Activated CD4-positive, alpha-beta memory T cell treated with anti-CD3 and anti-CD28 coated beads, Interleukin-2, amount 10 ng/mL, durations not matched to agents 7 days and 5 days (primary cell): Measurements from ENCODE around the gene NOP16. TPM values are rescaled to one million over a fixed set of nuclear protein-coding genes. Genes with fewer than 3 reads are reported as not detected.
"Not testable (repeated sequence)": the region's sequence is repeated elsewhere in the genome, so short reads cannot be mapped to it uniquely, and the experiment has no call there.

Source experiments
- CTCF ChIA-PET: fragments of 350-600 bp; sonication (Branson Sonifier 250); formaldehyde crosslinking; loops from one replicate; lab custom pipeline; 2021; ENCODE audit warnings: antibody characterized with exemption, inconsistent platforms; lab: Charles Lee
- POLR2A ChIA-PET: fragments of 350-600 bp; sonication (Branson Sonifier 250); formaldehyde crosslinking; loops from one replicate; lab custom pipeline; 2021; ENCODE audit warnings: antibody characterized with exemption; lab: Charles Lee
- DNase-seq: peaks from one replicate; pipeline ENCODE4 v3.0.0-alpha.2; 2020
- H3K27ac Mint-ChIP-seq: one replicate; pipeline ENCODE4 v1.8.0; 2021; ENCODE audit warnings: mild to moderate bottlenecking, mixed read lengths
- H3K27me3 Mint-ChIP-seq: one replicate; pipeline ENCODE4 v1.8.0; 2021; ENCODE audit warnings: mixed read lengths
- H3K36me3 Mint-ChIP-seq: one replicate; pipeline ENCODE4 v1.8.0; 2021; ENCODE audit warnings: low read depth, mixed read lengths
- H3K4me1 Mint-ChIP-seq: one replicate; pipeline ENCODE4 v1.8.0; 2021; ENCODE audit warnings: mixed read lengths
- H3K4me3 Mint-ChIP-seq: one replicate; pipeline ENCODE4 v1.8.0; 2021; ENCODE audit warnings: mild to moderate bottlenecking, mixed read lengths
- H3K9me3 Mint-ChIP-seq: one replicate; pipeline ENCODE4 v1.8.0; 2021; ENCODE audit warnings: mixed read lengths
- total RNA-seq, 2 experiments: library from RNA; stranded (reverse); gene quantifications; one replicate each; pipeline ENCODE4 v1.2.3, GENCODE V29; 2021

Gene NOP16
- total RNA-seq, 2 experiments from 2014 or later = 24.2 to 24.7 TPM

DNA sequence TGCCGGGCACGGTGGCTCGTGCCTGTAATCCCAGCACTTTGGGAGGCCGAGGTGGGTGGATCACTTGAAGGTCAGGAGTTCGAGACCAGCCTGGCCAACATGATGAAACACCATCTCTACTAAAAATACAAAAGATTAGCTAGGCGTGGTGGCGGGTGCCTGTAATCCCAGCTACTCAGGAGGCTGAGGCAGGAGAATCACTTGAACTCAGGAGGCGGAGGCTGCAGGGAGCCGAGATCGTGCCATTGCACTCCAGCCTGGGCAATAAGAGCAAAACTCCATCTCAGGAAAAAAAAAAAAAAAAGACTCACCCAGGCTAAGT, 19.8 kb upstream of the NOP16 start:
- not testable (repeated sequence) for DNase-seq, H3K4me3 Mint-ChIP-seq, H3K9me3 Mint-ChIP-seq, H3K27ac Mint-ChIP-seq, H3K27me3 Mint-ChIP-seq
- Mint-ChIP-seq H3K36me3 (peaks cover 18% of the 10 kb centered on the region), H3K4me1 (peaks cover 14% of the 10 kb centered on the region)
- POLR2A ChIA-PET = interaction anchor here (0.6 to 0.9 kb wide), 2 partner anchors 14 to 160 kb away, joined by 3 read pairs; no protein-coding TSS in a partner anchor
- CTCF ChIA-PET = interaction anchor here (0.7 kb wide), 1 partner anchor 166 kb away, joined by 4 read pairs; no protein-coding TSS in a partner anchor

DNA sequence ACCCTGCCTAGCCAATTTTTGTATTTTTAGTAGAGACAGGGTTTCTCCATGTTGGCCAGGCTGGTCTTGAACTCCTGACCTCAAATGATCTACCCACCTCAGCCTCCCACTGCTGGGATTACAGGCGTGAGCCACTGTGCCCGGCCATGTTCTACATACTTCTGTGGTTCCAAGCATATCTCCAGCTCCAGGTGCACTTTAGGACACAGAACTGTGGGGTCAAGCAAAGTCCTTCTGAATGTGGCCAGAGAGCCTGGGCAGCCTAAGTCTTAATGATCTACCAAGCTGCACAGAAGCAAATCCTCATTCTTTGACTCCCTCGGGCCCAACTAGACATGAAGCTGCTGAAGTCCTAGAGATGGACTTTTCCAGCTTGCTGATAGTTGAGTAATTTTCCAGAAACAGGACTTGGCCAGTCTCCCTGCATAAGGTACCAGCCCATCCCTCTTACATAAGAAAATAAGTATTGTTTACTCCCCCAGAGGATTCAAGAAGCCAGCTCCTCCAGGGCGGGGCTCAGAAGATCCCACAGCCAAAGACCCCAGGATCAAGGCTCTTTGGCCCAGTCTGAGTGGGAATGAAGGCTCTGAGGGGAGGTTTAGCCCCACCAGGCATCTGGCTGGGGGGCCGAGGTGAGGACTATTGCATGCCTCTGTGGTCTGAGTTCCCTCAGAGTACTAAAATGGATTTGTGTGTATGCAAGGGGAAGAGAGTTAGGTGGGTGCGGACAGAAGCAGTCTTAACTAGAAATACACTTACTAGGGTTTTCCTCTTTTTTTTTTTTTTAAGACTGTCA, 19.3 kb upstream of the NOP16 start:
- H3K4me1 Mint-ChIP-seq = peaks cover 10% of the 10 kb centered on the region
- H3K36me3 Mint-ChIP-seq = peaks cover 18% of the 10 kb centered on the region
- DNase-seq = no peak
- H3K27ac Mint-ChIP-seq = no peak overlapping the region
- H3K27me3 Mint-ChIP-seq = no peaks in the 10 kb centered on the region
- ChIA-PET POLR2A (interaction anchor here (0.6 to 1.6 kb wide), 3 partner anchors 13 to 40 kb away, joined by 3 to 5 read pairs (median 4); partner anchors contain the start of gene FAF2), CTCF (interaction anchor here (1.1 kb wide), 1 partner anchor 9 kb away, joined by 6 read pairs; the partner anchor contains the start of gene CLTB)
- no peak overlapping the region for H3K4me3 Mint-ChIP-seq
- no peaks in the 10 kb centered on the region for H3K9me3 Mint-ChIP-seq

DNA sequence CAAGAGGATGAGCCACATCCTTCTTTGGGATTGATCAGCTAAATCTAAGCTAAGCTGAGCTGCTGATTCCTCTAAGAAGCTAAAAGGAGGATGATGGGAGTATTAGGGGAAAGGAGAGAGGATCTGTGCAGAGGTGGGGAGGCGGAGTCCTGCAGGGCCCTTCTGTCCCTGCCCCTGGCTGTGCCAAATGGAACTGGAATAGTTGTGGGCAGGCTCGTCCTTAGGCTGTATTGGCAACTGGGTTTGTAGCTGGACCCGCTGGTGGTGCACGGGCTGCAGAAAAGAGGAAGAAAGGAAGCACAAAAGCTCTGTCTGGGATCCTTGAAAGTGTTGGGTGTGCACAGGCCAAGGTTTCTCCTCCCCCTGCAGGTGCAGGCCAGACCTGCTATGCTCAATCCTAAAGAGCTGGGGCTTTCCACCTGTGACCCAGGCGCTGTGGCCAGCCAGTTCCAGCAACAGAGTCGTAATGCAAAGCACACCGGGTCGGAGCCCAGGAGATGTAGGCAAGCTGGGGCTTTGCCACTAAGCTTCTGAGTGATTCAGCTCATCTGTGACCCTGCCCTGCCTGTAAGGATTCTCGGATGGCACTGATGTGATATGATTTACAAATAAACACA, 18.1 kb upstream of the NOP16 start:
- no peak for DNase-seq
- Mint-ChIP-seq H3K9me3 (no peaks in the 10 kb centered on the region), H3K27ac (no peak overlapping the region), H3K36me3 (peaks cover 21% of the 10 kb centered on the region), H3K27me3 (no peaks in the 10 kb centered on the region), H3K4me3 (no peak overlapping the region), H3K4me1 (peaks cover 5% of the 10 kb centered on the region)
- POLR2A ChIA-PET = interaction anchor here (1.3 to 2.2 kb wide), 4 partner anchors 9 to 128 kb away, joined by 4 to 7 read pairs (median 5); partner anchors contain the start of gene FAF2
- CTCF ChIA-PET = interaction anchor here (1.1 to 1.2 kb wide), 3 partner anchors 10 to 172 kb away, joined by 4 to 6 read pairs (median 4); partner anchors contain the start of gene CLTB

DNA sequence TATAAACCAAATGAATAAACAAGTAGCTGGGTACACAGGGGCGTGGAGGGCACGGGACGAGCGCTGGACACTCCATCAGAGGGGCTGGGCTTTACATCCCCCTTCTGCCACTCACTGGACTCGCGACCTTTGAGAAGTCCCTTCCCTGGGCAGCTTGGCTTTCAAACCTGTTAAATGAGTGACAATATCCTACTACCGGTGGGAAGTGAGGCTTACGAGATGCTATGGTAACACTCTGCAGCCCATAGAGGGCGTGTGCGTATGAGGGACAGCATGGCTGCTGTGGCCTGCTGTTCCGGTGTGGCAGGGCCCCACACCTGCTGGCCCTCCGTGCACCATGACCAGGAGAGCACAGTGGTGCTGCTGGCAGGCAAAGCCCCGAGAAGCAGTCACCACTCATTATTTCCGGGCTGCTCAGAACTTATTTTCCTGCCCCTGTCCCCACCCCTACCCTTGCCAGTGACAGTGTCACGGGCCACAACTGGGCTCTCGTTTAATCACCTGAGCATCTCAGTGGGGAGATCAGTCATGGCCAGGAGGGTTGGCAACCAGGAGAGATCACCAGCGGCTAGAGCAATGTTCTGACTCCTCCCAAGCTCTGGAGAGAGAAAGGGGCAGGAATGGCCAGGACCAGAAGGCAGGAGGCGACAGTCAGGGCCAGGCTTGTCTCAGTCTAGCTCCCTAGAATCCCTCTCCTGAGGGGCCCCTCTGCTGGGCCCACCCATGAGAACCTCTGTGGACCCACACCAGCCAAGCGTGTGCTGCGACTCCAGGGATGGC, 17.4 kb upstream of the NOP16 start:
- ChIA-PET POLR2A (interaction anchor here (1.3 to 2.2 kb wide), 2 partner anchors 10 to 128 kb away, joined by 5 to 7 read pairs; no protein-coding TSS in a partner anchor), CTCF (interaction anchor here (1.1 to 1.2 kb wide), 2 partner anchors 42 to 173 kb away, joined by 4 read pairs; no protein-coding TSS in a partner anchor)
- no peak for DNase-seq
- H3K9me3 Mint-ChIP-seq = no peaks in the 10 kb centered on the region
- peaks cover 21% of the 10 kb centered on the region for H3K36me3 Mint-ChIP-seq
- H3K4me3 Mint-ChIP-seq = no peak overlapping the region
- H3K27me3 Mint-ChIP-seq = no peaks in the 10 kb centered on the region
- no peaks in the 10 kb centered on the region for H3K4me1 Mint-ChIP-seq
- no peak overlapping the region for H3K27ac Mint-ChIP-seq

DNA sequence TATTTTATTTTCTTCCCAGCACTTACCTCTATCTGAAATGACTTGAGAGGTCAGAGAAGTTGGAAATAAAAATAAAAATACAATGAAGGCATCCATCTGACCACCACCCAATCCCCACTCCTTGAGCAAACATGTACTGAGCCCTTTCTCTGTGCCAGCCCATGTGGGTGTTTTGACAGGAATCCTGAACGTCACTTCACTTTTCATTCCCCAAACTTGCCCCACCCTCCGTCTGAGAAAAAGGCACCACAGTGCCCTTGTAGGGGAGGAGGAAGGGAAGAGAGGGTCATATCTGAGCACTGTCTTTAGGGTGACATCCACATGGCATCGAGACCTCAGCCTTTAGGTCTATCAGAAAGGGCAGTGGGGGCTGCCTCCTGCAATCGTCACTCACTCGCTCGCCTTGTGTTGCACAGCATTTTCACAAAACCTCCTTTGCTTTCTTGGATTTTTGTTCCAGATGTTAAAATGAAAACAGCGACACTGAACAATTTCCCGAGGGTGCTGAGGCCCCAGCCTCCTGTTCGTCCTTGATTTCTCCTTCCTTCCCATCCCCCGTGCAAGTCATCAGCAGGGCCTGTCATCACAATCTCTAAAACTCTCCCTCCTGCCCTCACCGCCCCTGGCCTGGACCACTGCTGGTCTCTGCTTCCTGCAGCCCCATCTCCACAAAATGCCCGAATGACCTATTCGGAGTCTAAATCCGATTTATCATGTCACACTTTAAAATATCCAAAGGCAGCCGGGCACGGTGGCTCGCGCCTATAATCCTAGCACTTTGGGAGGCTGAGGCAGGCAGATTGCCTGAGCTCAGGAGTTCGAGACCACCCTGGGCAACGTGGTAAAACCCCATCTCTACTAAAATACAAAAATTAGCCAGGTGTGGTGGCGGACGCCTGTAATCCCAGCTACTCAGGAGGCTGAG, 13.1 kb upstream of the NOP16 start:
- Mint-ChIP-seq H3K4me3 (no peak overlapping the region), H3K9me3 (no peaks in the 10 kb centered on the region), H3K27me3 (no peaks in the 10 kb centered on the region), H3K4me1 (no peaks in the 10 kb centered on the region), H3K36me3 (peaks cover 9% of the 10 kb centered on the region), H3K27ac (no peak overlapping the region)
- ChIA-PET POLR2A (interaction anchor here (1.5 kb wide), 1 partner anchor 12 kb away, joined by 5 read pairs; no protein-coding TSS in a partner anchor), CTCF (no interaction called here)
- DNase-seq = no peak

DNA sequence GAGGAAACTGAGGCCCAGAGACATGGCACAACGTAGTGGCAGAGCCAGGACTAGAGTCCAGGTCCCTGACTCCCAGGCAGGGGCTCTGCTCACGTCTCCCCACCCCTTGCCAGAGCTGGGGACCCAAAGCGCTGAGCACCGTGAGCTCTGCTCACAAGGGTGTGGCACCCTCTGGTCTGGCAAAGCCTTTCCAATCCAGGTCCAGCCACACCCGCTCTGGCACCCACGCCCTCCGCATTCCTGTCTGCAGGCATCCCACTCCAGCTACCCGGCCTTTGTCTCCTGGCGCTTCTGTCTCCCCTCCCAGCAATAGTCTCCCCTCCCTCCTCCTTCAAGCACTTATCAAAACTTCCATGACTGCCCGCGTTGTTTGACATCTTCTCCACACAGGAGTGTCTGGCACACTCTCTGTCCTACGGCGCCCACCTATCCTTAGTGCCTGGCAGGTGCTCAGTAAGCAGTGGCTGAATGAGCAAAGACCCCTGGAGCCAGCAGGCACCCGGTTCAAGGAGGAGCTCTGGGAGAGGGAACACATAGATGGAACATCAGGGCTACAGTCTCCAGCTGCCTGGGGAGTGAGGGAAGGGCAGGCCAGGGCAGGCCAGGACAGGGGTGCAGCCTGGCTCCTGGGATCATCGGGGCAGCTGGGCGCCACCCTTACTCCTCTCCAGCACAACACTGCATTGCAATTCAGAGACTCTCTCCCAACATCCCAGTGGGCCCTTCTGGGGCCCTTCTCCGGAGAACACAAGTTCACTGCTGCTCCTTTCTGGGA, 12.2 kb upstream of the NOP16 start:
- Mint-ChIP-seq H3K27me3 (no peaks in the 10 kb centered on the region), H3K4me3 (no peak overlapping the region), H3K9me3 (no peaks in the 10 kb centered on the region), H3K4me1 (no peaks in the 10 kb centered on the region), H3K36me3 (peaks cover 5% of the 10 kb centered on the region), H3K27ac (no peak overlapping the region)
- CTCF ChIA-PET = no interaction called here
- no peak for DNase-seq
- POLR2A ChIA-PET = interaction anchor here (1.5 kb wide), 1 partner anchor 11 kb away, joined by 5 read pairs; no protein-coding TSS in a partner anchor

DNA sequence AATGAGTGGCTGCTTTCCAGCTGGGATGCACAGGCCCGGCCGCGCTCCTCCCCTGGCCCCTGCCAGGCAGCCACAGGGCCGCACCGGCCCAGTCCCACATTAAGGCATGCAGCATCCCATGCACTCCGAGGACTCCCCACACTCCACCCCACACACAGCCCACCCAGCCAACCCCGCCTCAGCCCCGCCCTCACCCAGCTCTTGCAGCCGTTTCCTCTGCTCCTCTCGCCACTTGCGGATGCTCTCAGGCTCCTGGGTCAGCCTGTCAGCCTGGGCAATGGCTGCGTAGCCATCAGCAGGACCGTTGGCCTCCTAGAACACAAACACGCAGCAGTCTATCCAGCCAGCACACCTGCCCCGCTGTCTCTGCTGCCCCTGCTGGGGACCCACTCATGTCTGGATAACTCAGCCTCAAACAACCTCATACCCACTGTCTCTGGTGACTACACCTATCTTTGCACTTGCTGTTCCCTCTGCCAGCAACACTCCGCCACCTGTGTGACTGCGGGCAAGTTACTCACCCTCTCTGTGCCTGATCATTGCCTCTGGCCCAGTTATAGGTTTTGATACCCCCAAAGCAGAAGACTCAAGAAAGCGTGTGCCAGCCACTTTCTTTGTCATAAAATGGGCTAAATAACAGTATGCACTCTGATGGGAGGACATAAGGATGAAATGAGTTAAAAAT, 9.5 kb upstream of the NOP16 start:
- CTCF ChIA-PET = no interaction called here
- peaks cover 8% of the 10 kb centered on the region for H3K36me3 Mint-ChIP-seq
- POLR2A ChIA-PET = no interaction called here
- H3K27me3 Mint-ChIP-seq = no peaks in the 10 kb centered on the region
- no peak overlapping the region for H3K27ac Mint-ChIP-seq
- no peaks in the 10 kb centered on the region for H3K4me1 Mint-ChIP-seq
- no peak for DNase-seq
- no peaks in the 10 kb centered on the region for H3K9me3 Mint-ChIP-seq
- H3K4me3 Mint-ChIP-seq = no peak overlapping the region

DNA sequence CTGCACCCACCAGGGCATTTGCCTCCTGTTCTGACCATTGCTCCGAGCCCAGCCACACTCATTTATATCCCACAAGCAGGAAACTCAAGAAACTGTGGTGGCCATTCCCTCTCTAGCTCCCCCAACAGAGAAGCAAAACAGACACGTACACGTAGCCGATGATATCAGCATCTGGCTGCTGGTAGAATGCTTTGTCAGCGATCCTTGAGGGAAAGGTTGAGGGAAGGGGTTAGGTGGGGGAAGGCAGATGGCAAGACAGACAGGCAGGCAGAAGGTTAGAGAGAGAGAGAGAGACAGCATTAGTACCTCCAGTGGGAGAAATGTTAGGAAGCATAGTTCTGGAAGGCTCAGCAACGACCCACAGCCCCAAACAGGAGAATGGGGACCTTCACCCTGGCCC, 7.9 kb upstream of the NOP16 start:
- Mint-ChIP-seq H3K36me3 (peaks cover 13% of the 10 kb centered on the region), H3K4me3 (no peak overlapping the region), H3K9me3 (no peaks in the 10 kb centered on the region), H3K27ac (no peak overlapping the region), H3K27me3 (no peaks in the 10 kb centered on the region), H3K4me1 (no peaks in the 10 kb centered on the region)
- ChIA-PET POLR2A (interaction anchor here (1.0 kb wide), 1 partner anchor 20 kb away, joined by 3 read pairs; no protein-coding TSS in a partner anchor), CTCF (no interaction called here)
- DNase-seq = no peak

DNA sequence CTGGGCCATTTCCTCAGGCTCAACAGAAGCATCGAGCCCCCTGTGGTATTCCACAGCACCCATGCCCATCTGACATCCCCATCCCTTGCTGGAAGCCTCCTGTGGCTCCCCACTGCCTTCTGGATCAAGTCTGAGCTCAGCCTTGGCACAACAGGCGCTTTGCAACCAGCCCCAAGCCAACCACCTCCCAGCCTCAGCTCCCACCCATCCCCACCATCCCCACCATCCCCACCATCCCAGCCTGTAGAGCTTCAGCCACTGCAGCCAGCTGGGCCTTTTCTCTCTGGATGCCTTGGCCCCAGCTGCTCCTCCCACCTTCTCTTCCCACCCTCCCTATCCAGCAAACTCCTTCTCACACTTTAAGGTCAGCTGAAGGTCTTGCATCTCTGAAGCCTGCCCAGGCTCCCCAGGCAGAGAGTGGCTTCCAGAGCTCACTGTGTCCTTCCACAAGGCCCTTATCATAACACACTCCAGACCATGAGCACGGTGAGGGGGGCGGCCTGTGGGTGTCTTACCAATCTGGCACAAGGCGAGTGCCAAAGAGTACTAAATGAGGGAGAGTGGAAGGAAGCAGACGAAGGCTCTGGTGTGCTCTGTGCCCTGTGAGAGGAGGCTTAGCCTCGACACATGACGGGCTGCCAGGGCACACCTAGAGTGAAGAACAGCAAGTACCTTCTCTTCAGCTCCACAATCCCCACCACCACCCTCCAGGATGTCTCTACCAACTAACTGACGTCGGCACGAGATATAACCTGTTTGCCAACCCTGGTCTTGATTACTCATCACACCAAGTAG, 6.7 kb upstream of the NOP16 start:
- H3K36me3 Mint-ChIP-seq = peaks cover 24% of the 10 kb centered on the region
- ChIA-PET POLR2A (interaction anchor here (0.6 kb wide), 1 partner anchor 13 kb away, joined by 3 read pairs; no protein-coding TSS in a partner anchor), CTCF (no interaction called here)
- H3K4me3 Mint-ChIP-seq = no peak overlapping the region
- H3K4me1 Mint-ChIP-seq = peaks cover 4% of the 10 kb centered on the region
- H3K27me3 Mint-ChIP-seq = no peaks in the 10 kb centered on the region
- no peak overlapping the region for H3K27ac Mint-ChIP-seq
- DNase-seq = no peak
- H3K9me3 Mint-ChIP-seq = no peaks in the 10 kb centered on the region

DNA sequence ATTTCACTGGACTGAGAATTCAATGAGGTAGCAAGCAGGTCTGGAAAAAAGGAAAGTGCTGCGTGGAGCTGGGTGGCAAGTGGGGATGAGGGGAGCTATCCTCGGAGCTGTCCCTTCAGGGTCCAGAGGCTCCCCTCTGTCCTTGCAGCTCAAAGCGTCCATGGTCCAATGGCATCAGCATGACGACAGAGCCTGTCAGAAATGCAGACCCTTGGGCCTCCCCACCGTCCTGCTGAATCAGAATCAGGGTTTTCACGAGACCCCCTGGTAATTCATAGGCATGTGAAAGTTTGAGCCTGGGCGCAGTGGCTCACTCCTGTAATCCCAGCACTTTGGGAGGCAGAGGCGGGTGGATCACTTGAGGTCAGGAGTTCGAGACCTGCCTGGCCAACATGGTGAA, 5.7 kb upstream of the NOP16 start:
- peaks cover 7% of the 10 kb centered on the region for H3K4me1 Mint-ChIP-seq
- ChIA-PET CTCF (no interaction called here), POLR2A (interaction anchor here (1.2 kb wide), 1 partner anchor 17 kb away, joined by 3 read pairs; no protein-coding TSS in a partner anchor)
- no peak overlapping the region for H3K4me3 Mint-ChIP-seq
- no peak for DNase-seq
- H3K27ac Mint-ChIP-seq = no peak overlapping the region
- peaks cover 29% of the 10 kb centered on the region for H3K36me3 Mint-ChIP-seq
- H3K9me3 Mint-ChIP-seq = no peaks in the 10 kb centered on the region
- no peaks in the 10 kb centered on the region for H3K27me3 Mint-ChIP-seq
